Endothelial cell (in vitro differentiated cells): ENCODE data around the gene RHCE. TPM values are rescaled to one million over a fixed set of nuclear protein-coding genes. Genes with fewer than 3 reads are reported as not detected.
"Not testable (repeated sequence)": the region's sequence is repeated elsewhere in the genome, so short reads cannot be mapped to it uniquely, and the experiment has no call there.

ENCODE experiments used
- DNase-seq: peaks from one replicate; pipeline ENCODE4 v3.0.0; 2021; ENCODE audit warnings: low spot score
- H3K27ac Mint-ChIP-seq: one replicate; pipeline ENCODE4 v1.8.0; 2021; ENCODE audit warnings: mixed read lengths, inconsistent platforms; ENCODE audit not compliant: unreplicated experiment
- H3K27me3 Mint-ChIP-seq: one replicate; pipeline ENCODE4 v1.8.0; 2021; ENCODE audit warnings: mild to moderate bottlenecking, moderate library complexity, mixed read lengths, inconsistent platforms; ENCODE audit not compliant: unreplicated experiment
- H3K36me3 Mint-ChIP-seq: one replicate; pipeline ENCODE4 v1.8.0; 2021; ENCODE audit warnings: mild to moderate bottlenecking, low read depth, mixed read lengths, inconsistent platforms; ENCODE audit not compliant: unreplicated experiment
- H3K4me1 Mint-ChIP-seq: one replicate; pipeline ENCODE4 v1.8.0; 2021; ENCODE audit warnings: mild to moderate bottlenecking, mixed read lengths, inconsistent platforms; ENCODE audit not compliant: unreplicated experiment
- H3K4me3 Mint-ChIP-seq: one replicate; pipeline ENCODE4 v1.8.0; 2021; ENCODE audit warnings: mild to moderate bottlenecking, mixed read lengths, inconsistent platforms; ENCODE audit not compliant: unreplicated experiment
- H3K9me3 Mint-ChIP-seq: one replicate; pipeline ENCODE4 v1.8.0; 2021; ENCODE audit warnings: mixed read lengths, inconsistent platforms; ENCODE audit not compliant: unreplicated experiment
- total RNA-seq: library from RNA; stranded (reverse); fragmentation: NEBNext Ultra II Directional; extraction: Animal tissue kit (Norgen Biotek cat#: 25700); gene quantifications from one replicate; pipeline ENCODE4 v1.2.1, GENCODE V29; 2021; ENCODE audit not compliant: unreplicated experiment

RHCE gene
- total RNA-seq, 1 donor from 2014 or later, result 2.4 TPM

- not testable (repeated sequence) for H3K27me3 Mint-ChIP-seq, H3K27ac Mint-ChIP-seq, H3K4me1 Mint-ChIP-seq, DNase-seq, H3K36me3 Mint-ChIP-seq, H3K4me3 Mint-ChIP-seq, H3K9me3 Mint-ChIP-seq
These were observed 6.0 kb downstream of the RHCE start for GRCh38 chr1:25414578-25414977.

- H3K27me3 Mint-ChIP-seq, H3K27ac Mint-ChIP-seq, H3K36me3 Mint-ChIP-seq, H3K4me1 Mint-ChIP-seq, DNase-seq, H3K9me3 Mint-ChIP-seq, H3K4me3 Mint-ChIP-seq: not testable (repeated sequence)
These were observed 6.5 kb downstream of the RHCE start for GRCh38 chr1:25414157-25414556.

- not testable (repeated sequence) for H3K27ac Mint-ChIP-seq, H3K36me3 Mint-ChIP-seq, DNase-seq, H3K4me1 Mint-ChIP-seq, H3K27me3 Mint-ChIP-seq, H3K9me3 Mint-ChIP-seq, H3K4me3 Mint-ChIP-seq
These were observed 7.6 kb downstream of the RHCE start for GRCh38 chr1:25412872-25413623.

GRCh38 chr1:25409641-25410427, 10.8 kb downstream of the RHCE start:
- H3K27ac Mint-ChIP-seq, H3K4me1 Mint-ChIP-seq, H3K9me3 Mint-ChIP-seq, H3K27me3 Mint-ChIP-seq, DNase-seq, H3K4me3 Mint-ChIP-seq, H3K36me3 Mint-ChIP-seq: not testable (repeated sequence)

GRCh38 chr1:25405731-25406305, 14.8 kb downstream of the RHCE start:
- not testable (repeated sequence) for H3K36me3 Mint-ChIP-seq, DNase-seq, H3K4me1 Mint-ChIP-seq, H3K27me3 Mint-ChIP-seq, H3K9me3 Mint-ChIP-seq, H3K27ac Mint-ChIP-seq, H3K4me3 Mint-ChIP-seq

GRCh38 chr1:25402947-25403803, 17.4 kb downstream of the RHCE start:
- H3K36me3 Mint-ChIP-seq, H3K9me3 Mint-ChIP-seq, H3K27me3 Mint-ChIP-seq, H3K27ac Mint-ChIP-seq, H3K4me3 Mint-ChIP-seq, DNase-seq, H3K4me1 Mint-ChIP-seq: not testable (repeated sequence)

- not testable (repeated sequence) for H3K4me3 Mint-ChIP-seq, H3K27ac Mint-ChIP-seq, DNase-seq, H3K36me3 Mint-ChIP-seq, H3K9me3 Mint-ChIP-seq, H3K4me1 Mint-ChIP-seq, H3K27me3 Mint-ChIP-seq
These were observed 22.5 kb downstream of the RHCE start for GRCh38 chr1:25398079-25398478.

GRCh38 chr1:25397549-25397948, 23.1 kb downstream of the RHCE start:
- not testable (repeated sequence) for H3K4me1 Mint-ChIP-seq, H3K36me3 Mint-ChIP-seq, H3K27me3 Mint-ChIP-seq, H3K9me3 Mint-ChIP-seq, H3K4me3 Mint-ChIP-seq, DNase-seq, H3K27ac Mint-ChIP-seq
